Activated B cell treated with CpG ODN at 0.5 μM for 24 hours (primary cell): Measurements from ENCODE around the gene CUX1. TPM values are rescaled to one million over a fixed set of nuclear protein-coding genes. Genes with fewer than 3 reads are reported as not detected.

ENCODE experiments used
- ATAC-seq: fragments of 200-7000 bp; cut with Tn5 transposase; one replicate; pipeline ENCODE4 v1.10.0; 2021; ENCODE audit warnings: low read depth, mild to moderate bottlenecking, moderate library complexity
- CTCF ChIA-PET: fragments of 350-600 bp; sonication (Branson Sonifier 250); formaldehyde crosslinking; loops from one replicate; lab custom pipeline; 2021; ENCODE audit warnings: antibody characterized with exemption; lab: Charles Lee
- POLR2A ChIA-PET: fragments of 350-600 bp; sonication (Branson Sonifier 250); formaldehyde crosslinking; loops from one replicate; lab custom pipeline; 2021; ENCODE audit warnings: antibody characterized with exemption; lab: Charles Lee
- DNase-seq: peaks from one replicate; pipeline ENCODE4 v3.0.0; 2022
- H3K27ac Mint-ChIP-seq: one replicate; pipeline ENCODE4 v1.8.0; 2020; ENCODE audit warnings: mixed read lengths
- H3K27me3 Mint-ChIP-seq: one replicate; pipeline ENCODE4 v1.8.0; 2021; ENCODE audit warnings: mixed read lengths
- H3K36me3 Mint-ChIP-seq: one replicate; pipeline ENCODE4 v1.8.0; 2021; ENCODE audit warnings: low read depth, mixed read lengths
- H3K4me1 Mint-ChIP-seq: one replicate; pipeline ENCODE4 v1.8.0; 2021; ENCODE audit warnings: mixed read lengths
- H3K4me3 Mint-ChIP-seq: one replicate; pipeline ENCODE4 v1.8.0; 2020; ENCODE audit warnings: mild to moderate bottlenecking, mixed read lengths
- H3K9me3 Mint-ChIP-seq: one replicate; pipeline ENCODE4 v1.8.0; 2020; ENCODE audit warnings: mixed read lengths
- intact Hi-C: fragments of 100-400 bp; cut with micrococcal nuclease; formaldehyde crosslinking; loops from one replicate; pipeline ENCODE4 v1.15.1; 2024
- total RNA-seq: library from RNA; stranded (reverse); gene quantifications from 2 replicates; pipeline ENCODE4 v1.2.3, GENCODE V29; 2022
- TF ChIP-seq, protein P1 (sequence below): fragments of 200-600 bp; IDR thresholded peaks from one replicate; pipeline ENCODE4 v1.8.0; 2022; ENCODE audit warnings: antibody characterized with exemption, mild to moderate bottlenecking

The CUX1 gene
- total RNA-seq, 1 donor from 2014 or later: 61.7 TPM

DNA sequence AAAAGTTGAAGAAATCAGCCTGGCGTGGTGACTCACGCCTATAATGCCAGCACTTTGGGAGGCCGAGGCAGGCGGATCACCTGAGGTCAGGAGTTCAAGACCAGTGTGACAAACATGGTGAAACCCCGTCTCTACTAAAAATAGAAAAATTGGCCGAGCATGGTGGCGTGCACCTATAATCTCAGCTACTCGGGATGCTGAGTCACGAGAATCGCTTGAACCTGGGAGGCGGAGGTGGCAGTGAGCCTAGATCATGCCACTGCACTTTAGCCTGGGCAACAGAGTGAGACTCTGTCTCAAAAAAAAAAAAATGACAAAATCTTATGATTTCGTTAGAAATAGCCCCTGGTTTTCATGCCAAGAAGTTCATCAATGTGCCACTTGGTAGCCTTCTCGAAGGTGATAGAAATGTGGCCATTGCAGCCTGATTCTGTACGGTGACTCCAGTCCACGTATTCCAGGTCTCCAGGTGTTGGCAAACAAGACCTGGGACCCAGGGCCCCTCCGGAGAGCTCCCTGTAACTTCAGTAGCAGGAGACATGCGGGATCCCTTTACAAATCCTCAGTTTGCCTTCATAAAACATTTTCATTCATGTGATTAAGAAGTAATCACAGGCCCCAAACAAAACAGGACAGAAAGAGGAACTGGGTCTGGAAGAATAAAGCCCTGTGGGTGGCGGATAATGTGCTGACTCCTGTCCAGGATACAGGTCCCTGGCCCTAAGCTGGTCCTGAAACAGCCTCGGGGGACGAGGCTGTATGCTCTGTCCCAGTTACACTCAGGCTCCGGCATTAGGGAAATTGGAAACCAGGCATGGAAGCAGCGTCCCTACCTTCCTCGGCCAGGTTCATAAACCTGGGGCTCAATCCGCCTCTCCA, 262.0 kb downstream of the CUX1 start:
- Mint-ChIP-seq H3K4me3 (no peak overlapping the region), H3K27me3 (no peaks in the 10 kb centered on the region), H3K36me3 (peaks cover 31% of the 10 kb centered on the region), H3K9me3 (no peaks in the 10 kb centered on the region), H3K27ac (no peak overlapping the region), H3K4me1 (peaks cover 3% of the 10 kb centered on the region)
- TF ChIP-seq, protein P1, sequence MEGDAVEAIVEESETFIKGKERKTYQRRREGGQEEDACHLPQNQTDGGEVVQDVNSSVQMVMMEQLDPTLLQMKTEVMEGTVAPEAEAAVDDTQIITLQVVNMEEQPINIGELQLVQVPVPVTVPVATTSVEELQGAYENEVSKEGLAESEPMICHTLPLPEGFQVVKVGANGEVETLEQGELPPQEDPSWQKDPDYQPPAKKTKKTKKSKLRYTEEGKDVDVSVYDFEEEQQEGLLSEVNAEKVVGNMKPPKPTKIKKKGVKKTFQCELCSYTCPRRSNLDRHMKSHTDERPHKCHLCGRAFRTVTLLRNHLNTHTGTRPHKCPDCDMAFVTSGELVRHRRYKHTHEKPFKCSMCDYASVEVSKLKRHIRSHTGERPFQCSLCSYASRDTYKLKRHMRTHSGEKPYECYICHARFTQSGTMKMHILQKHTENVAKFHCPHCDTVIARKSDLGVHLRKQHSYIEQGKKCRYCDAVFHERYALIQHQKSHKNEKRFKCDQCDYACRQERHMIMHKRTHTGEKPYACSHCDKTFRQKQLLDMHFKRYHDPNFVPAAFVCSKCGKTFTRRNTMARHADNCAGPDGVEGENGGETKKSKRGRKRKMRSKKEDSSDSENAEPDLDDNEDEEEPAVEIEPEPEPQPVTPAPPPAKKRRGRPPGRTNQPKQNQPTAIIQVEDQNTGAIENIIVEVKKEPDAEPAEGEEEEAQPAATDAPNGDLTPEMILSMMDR: no peak
- ATAC-seq (no peak), DNase-seq (no peak)
- CTCF ChIA-PET: no interaction called here
- intact Hi-C loops: no loop called here
- POLR2A ChIA-PET: no interaction called here

DNA sequence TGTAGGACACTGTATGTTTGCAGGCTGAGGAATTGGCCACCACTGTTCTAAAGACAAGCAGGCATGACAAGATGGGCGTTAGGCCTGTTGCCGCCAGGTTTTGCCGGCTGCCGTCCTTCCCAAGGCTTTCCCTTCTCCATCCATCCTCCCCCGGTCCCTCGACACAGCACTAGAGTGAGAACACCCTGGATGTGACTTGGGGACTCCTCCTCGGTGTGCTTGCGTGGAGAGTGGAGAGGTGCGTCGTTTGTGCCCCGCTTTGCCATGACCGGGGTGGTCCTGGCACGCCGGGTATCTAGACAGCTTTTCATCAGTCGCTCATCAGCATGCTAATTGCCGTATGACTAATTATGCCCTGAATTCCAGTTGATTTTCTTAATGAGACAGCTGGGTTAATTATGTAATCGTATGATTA, 262.6 kb downstream of the CUX1 start:
- ChIA-PET POLR2A (no interaction called here), CTCF (no interaction called here)
- peaks cover 3% of the 10 kb centered on the region for H3K4me1 Mint-ChIP-seq
- ATAC-seq: no peak
- TF ChIP-seq, protein P1: no peak
- intact Hi-C loops: no loop called here
- no peak overlapping the region for H3K27ac Mint-ChIP-seq
- no peaks in the 10 kb centered on the region for H3K9me3 Mint-ChIP-seq
- H3K4me3 Mint-ChIP-seq: no peak overlapping the region
- DNase-seq: no peak
- no peaks in the 10 kb centered on the region for H3K27me3 Mint-ChIP-seq
- H3K36me3 Mint-ChIP-seq: peaks cover 25% of the 10 kb centered on the region

DNA sequence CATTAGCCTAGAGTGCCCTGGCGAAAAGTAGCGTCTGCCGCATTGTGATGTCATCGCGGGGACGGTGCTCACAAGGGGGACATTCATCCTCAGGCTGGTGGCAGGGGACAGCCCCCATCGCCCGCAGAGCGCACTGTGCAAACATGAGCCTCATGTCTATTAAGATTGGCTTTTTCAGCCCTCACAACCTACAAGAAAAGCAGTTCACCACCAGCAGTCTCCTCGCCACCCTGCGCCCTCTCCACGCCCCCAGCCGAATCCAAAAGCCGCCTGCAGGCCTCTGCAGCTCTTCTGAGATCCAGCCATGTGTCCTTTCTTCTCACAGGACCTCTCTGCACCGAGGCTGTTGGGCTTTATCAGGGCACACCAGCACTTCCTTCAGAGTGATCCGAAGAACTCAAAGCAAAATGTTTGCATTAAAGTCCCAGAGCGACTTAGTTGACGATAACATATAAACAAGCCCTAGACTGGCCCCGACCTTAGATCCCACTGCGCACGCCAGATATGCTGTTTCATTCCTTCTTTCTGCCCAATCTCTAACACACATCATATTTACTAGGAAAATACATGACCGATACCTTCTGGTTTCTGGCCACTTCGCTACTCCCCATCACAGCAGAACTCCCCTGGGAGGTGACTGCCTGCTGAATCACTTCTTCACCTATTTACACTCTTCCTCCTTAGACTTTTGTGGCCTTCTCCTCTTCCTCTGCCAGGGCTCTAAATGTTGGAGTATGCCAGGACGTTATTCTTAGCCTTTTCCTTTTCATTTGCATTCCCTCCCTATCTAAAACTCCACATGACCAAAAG, 263.2 kb downstream of the CUX1 start:
- Mint-ChIP-seq H3K27ac (no peak overlapping the region), H3K9me3 (peaks cover 3% of the 10 kb centered on the region), H3K36me3 (peaks cover 26% of the 10 kb centered on the region), H3K27me3 (no peaks in the 10 kb centered on the region), H3K4me1 (peaks cover 3% of the 10 kb centered on the region), H3K4me3 (no peak overlapping the region)
- no peak for DNase-seq
- ChIA-PET CTCF (no interaction called here), POLR2A (no interaction called here)
- no peak for ATAC-seq
- TF ChIP-seq, protein P1: no peak
- intact Hi-C loops: no loop called here

DNA sequence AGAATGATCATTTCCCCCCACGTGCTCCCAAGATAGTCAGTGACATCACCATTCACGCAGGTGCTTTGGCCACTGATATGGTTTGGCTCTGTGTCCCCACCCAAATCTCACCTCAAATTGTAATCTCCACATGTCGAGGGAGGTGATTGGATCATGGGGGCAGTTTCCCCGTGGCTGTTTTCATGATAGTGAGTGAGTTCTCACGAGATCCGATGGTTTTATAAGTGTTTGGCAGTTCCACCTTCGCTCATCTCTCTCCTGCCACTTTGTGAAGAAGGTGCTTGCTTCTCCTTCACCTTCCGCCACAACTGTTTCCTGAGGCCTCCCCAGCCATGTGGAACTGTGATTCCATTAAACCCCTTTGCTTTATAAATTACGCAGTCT, 263.8 kb downstream of the CUX1 start:
- ATAC-seq (no peak), DNase-seq (no peak)
- H3K4me3 Mint-ChIP-seq: no peak overlapping the region
- ChIA-PET CTCF (no interaction called here), POLR2A (no interaction called here)
- TF ChIP-seq, protein P1: no peak
- H3K27ac Mint-ChIP-seq: no peak overlapping the region
- peaks cover 28% of the 10 kb centered on the region for H3K36me3 Mint-ChIP-seq
- peaks cover 3% of the 10 kb centered on the region for H3K4me1 Mint-ChIP-seq
- peaks cover 5% of the 10 kb centered on the region for H3K9me3 Mint-ChIP-seq
- H3K27me3 Mint-ChIP-seq: no peaks in the 10 kb centered on the region
- intact Hi-C loops: no loop called here
